Globus pallidus (tissue), 1 donor: Measurements from ENCODE around the gene TMEM248.
"Not testable (repeated sequence)": the region's sequence is repeated elsewhere in the genome, so short reads cannot be mapped to it uniquely, and the experiment has no call there.

ENCODE experiments used
- DNase-seq: peaks from one replicate; pipeline ENCODE4 v3.0.0-alpha.2; 2015; ENCODE audit warnings: low spot score

The TMEM248 gene

DNA sequence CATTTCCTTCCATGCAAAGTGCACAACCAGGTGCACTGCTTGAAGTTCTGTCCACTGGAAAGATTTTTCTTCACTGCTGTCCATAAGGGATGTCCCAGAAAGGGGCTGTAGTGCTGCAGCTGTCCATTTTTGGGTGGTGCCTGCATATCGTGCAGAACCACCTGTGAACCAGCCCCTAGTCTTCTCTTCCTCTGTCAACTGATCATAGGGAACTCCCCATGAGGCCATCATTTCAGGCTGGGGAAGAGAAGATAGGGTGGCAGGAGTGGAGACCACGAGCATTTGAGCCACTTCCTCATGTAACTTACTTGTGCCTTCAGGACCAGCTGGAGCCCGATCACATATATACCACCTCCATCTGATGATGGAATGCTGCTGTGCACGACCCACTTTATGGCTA is 12.4 kb upstream of the TMEM248 start:
- DNase-seq, result not testable (repeated sequence)

GRCh38 chr7:66910789-66911188 is 10.2 kb upstream of the TMEM248 start:
- no peak for DNase-seq

DNA sequence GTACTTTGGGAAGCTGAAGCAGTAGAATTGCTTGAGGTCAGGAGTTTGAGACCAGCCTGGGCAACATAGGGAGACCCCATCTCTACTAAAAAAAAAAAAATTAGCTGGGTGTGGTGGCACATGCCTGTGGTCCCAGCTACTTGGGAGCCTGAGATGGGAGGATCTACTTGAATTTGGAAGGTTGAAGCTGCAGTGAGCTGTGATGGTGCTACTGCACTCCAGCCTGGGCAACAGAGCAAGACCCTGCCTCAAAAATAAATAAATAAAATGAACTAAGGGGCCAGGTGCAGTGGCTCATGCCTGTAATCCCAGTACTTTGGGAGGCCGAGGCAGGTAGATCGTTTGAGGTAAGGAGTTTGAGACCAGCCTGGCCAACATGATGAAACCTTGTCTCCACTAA is 9.8 kb upstream of the TMEM248 start:
- DNase-seq, result not testable (repeated sequence)

DNA sequence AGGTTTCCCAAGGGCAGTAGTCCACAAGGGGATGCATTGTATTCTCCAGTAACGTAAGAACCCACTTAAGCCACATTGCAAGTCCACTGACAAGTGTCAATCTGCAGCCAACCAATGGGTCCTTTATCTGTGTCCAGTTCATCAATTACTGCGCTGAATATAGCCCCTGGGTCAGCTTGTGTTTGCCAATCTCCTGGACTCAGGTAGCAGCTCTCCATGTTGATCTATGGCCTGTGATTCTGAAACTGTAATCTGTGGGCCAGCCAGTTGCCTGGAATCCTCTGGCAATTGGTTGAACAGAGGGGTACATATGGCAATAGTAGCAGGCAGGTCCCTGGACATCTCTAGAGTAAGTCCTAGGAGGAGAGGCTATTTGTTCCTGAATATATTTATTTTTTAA is 8.8 kb upstream of the TMEM248 start:
- DNase-seq, result no peak

DNA sequence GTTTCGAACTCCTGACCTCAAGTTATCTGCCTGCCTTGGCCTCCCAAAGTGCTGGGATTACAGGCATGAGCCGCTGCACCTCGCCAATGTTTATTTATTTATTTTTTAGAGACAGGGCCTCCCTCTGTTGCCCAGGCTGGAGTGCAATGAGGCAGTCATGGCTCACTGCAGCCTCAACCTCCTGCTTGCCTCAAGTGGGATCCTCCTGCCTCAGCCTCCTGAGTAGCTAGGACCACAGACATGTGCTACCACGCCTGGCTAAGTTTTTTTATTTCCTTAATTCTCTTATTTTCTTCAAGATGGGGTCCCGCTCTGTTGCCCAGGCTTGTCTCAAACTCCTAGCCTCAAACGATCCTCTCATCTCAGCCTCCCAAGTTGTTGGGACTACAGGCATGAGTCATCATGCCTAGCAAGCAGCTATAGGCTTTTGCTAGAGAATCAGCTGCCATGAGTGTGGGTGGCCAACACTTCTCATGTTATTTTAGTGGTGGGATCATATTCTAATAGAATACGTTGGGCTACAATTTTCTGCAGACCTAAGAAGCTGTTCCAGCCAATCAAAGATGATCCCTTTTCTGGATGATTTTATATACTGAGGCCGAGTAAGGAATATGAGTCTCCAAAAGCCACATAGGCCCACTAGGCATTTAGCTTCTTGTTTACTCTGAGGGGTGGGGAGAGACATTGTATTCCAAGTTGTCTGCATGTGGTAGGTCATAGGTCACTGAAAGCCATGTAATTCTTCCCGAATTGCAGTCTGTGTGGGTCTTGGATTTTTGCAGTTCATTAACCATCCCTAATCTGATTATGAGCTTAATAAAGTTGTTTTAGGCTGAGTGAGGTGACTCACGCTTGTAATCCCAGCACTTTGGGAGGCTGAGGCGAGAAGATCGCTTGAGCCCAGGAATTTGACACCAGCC is 7.6 kb upstream of the TMEM248 start:
- DNase-seq, result no peak

GRCh38 chr7:66917904-66918303 is 3.1 kb upstream of the TMEM248 start:
- not testable (repeated sequence) for DNase-seq

GRCh38 chr7:66919304-66919703 is 1.7 kb upstream of the TMEM248 start:
- DNase-seq, result no peak

DNA sequence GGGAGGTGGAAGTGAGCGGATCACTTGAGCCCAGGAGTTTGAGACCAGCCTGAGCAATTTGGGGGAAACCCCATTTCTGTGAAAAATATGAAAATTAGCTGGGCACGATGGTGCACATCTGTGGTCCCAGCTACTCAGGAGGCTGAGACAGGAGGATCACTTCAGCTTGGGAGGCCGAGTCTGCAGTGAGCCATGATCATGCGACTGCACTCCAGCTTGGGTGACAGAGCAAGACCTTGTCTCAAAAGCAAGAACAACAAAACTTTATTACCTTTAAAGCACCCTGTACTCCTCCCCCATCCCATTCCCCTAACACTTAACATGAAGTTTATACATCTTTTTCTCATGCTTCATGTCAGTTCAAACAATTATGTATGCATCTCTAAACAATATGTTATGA is 1.3 kb upstream of the TMEM248 start:
- no peak for DNase-seq

- DNase-seq, result no peak
These were observed 769 bp upstream of the TMEM248 start for GRCh38 chr7:66920256-66920655.

GRCh38 chr7:66921396-66921917 is 432 bp downstream of the TMEM248 start:
- DNase-seq, result peak; percentile 14

DNA sequence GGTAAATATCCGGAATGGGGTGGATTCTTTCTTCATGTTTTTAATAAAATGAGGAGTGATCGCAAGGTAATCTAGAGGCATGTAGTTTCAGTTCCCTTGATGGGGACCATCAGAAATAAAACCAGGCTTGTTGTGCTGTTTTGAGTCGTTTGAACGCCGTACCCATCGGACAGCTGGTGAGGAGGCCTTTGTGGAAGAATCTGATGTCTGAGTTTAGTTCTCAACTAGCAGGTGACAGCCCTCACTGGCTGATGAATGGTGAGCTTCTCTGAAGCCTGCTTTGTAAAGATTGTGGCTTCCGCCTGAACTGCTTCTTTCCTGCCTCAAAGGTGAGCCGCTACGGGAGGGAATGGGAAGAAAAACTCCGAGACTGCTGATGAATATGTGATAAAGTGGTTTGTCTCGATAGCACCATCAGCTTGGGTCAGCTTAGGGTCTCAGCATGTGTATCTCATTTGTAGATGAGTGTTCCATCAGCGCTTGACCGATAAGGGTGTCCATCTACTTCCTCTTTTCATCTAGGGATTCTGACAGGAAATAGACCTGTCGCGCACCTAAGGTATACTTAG is 977 bp downstream of the TMEM248 start:
- DNase-seq, result no peak

DNA sequence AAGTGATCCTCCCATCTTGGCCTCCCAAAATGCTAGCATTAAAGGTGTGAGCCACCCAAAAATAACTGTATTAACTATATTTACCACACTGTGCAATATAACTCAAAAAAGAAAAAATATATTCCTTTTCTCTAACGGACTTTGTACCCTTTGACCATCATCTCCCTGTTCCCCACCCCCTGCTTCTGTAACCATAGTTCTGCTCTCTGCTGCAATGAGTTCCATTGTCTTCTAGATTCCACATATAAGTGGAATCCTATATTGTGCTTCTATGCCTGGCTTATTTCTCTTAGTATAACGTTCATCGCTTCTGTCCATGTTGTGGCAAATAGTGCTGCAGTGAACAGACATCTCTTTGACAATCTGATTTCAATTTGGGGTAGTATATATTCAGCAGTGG is 4.2 kb downstream of the TMEM248 start:
- DNase-seq, result no peak

DNA sequence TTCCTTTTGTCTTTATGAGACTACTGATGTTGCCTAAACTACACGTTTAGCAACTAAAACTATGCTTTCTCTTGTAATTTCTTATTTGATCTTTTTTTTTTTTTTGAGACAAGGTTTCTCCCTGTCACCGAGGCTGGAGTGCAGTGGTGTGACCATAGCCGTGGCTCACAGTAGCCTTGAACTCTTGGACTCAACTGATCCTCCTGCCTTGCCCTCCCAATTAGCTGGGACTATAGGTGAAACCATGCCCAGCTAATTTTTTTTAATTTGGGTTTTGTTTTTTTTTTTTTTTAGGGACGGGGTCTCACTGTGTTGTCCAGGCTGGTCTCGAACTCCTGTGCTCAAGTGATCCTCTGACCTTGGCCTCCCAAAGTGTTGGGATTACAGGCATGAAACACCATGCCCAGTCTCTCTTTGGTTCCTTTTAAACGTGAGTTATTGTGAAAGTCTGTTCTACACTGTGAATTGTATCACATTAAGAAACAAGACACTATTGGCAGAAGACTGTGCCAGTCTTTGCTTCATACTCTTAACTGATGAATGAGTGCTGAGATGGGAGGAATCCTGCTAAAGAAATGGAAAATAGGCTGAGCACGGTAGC is 6.4 kb downstream of the TMEM248 start:
- DNase-seq, result no peak

- no peak for DNase-seq
These were observed 7.4 kb downstream of the TMEM248 start for GRCh38 chr7:66928388-66928787.

DNA sequence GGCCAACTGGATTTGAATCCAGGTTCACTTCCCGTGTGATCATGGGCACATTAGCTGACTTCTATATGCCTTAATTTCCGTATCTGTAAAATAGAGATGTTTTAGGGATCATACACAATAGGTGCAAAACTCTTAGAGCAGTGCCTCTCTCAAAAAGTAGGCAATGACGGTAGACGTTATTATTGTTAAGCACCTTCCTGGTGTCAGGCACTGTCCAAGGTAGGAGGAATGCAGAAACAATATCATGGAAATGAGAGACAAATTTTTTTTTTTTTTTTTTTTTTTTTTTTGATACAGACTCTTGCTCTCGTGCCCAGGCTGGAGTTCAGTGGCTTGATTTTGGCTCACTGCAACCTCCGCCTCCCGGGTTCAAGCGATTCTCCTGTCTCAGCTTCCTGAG is 8.1 kb downstream of the TMEM248 start:
- no peak for DNase-seq

DNA sequence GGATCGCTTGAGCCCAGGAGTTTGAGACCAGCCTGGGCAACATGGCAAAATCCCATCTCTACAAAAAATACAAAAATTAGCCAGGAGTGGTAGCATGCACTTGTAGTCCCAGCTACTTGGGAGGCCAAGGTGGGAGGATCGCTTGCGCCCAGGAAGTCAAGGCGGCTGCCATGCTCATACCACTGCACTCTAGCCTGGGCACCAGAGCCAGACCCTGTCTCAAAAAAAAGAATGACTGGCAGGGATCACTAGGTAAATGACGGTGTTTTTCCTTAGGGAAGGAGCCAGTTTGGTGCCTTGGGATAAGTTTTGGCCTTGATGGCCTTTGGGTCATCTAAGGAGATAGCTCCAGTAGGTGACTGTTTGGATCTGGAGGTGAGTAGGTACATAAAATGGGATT is 8.9 kb downstream of the TMEM248 start:
- DNase-seq, result no peak

- DNase-seq, result peak; percentile 10
These were observed 9.3 kb downstream of the TMEM248 start for GRCh38 chr7:66930341-66930740.

DNA sequence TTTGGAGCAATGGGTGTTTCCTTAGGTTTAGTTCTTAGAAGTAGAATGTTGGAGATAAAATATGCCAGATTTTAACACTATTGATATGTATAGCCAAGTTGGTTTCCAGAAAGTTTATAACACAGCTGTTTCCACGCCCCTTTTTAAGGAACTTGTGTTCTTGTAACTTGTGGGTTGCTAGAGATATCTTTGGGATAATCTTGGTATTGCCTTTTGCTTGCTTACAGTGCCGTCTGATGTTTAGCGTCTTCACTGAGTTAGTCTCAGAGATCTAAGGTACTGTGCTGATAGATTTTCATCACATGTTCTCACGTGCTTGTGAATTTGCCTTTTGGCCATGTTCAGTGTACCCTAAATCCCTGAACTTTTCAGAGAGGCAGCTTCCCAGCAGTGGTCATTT is 12.4 kb downstream of the TMEM248 start:
- DNase-seq, result no peak

- no peak for DNase-seq
These were observed 16.9 kb downstream of the TMEM248 start for GRCh38 chr7:66937940-66938339.

DNA sequence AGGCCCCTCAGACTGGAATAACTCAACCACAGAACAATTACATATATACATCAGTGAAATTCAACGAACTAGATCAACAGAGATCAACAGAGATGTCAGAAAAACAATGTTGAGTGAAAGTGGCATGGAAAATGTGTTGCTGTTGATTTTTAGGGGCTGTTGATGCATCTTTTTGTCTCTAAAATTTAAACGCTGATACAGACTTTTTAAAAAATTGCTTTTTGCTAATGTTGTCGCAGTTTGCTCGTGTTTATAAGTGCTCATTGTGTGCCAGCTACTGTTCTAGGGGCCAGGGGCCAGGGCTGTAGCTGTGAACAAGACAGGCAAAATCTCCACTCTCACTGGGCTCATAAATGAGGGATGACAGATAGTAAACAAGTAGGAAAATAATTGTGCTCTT is 18.3 kb downstream of the TMEM248 start:
- DNase-seq, result no peak

DNA sequence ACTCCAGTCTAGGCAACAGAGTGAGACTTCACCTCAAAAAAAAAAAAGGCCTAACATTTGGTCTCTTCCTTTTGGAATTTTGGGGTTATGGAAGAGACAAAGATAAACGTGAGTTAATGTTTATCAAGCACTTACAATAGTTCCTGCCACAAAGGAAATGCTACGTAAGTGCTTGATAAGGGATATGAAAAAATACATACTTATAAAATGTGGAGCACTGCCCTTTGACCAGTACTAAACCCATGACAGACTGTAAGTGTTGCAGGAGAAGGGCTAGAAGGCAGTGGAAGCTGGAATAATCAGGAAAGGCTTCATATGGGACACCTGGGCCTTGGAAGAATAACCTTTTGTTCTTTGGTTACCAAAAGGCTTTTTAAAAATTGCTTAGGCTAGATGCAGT is 25.5 kb downstream of the TMEM248 start:
- no peak for DNase-seq

- DNase-seq, result no peak
These were observed 27.6 kb downstream of the TMEM248 start for GRCh38 chr7:66948480-66949109.

DNA sequence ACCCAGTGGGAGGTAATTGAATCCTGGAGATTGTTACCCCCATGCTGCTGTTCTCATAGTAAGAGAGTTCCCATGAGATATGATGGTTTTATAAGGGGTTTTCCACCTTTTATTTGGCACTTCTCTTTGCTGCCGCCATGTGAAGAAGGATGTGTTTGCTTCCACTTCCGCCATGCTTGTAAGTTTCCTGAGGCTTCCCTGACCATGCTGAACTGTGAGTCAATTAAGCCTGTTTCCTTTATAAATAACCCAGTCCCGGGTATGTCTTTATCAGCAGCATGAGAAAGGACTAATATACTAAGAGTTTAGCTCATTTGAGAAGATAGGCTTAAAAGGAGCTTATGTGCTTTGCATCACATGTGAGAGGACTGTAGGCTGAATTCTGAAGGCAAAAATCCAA is 29.3 kb downstream of the TMEM248 start:
- DNase-seq, result no peak
